Epithelial cell of alveolus of lung (primary cell): ENCODE measurements around the gene SLAMF8. TPM values are rescaled to one million over a fixed set of nuclear protein-coding genes. Genes with fewer than 3 reads are reported as not detected.

ENCODE experiments used
- total RNA-seq: library from RNA; depleted of rRNA; stranded (reverse); fragments of >200 nt; gene quantifications from 2 replicates; pipeline ENCODE4 v1.2.1, GENCODE V29; 2015

The SLAMF8 gene
- total RNA-seq, result 1.2 TPM in 1 of 2 replicates, not detected in the other

DNA sequence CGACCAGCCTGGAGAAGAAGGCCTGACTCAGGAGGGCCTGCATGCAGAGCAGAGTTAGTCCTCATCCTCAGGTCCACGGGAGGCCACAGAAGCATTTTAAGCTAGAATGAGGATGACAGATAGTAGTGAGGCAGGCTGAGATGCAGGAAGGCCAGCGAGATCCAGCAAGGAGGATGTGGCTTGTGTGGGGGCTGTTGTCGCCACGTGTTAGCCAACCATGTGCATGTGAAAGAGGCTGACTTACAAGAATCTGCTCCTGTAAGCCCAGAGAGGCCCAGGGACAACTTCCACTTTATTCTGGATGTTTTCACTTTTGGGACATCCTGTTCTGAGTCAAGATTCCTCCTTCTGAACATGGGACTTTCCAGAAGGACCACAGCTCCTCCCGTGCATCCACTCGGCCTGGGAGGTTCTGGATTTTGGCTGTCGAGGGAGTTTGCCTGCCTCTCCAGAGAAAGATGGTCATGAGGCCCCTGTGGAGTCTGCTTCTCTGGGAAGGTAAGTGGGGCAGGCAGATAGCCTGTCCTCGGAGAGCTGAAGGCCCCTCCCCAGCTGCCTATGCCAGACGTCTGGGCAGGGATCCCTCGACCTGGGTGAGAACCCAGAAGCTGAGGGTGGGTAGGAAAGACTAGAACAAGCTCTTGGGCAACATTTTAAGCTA, at the start of gene SLAMF8:
SLAMF8 (plus strand) TSS at position 433 of the 661 bp plus-strand sequence; CDS start at position 459, 26 bp downstream.

DNA sequence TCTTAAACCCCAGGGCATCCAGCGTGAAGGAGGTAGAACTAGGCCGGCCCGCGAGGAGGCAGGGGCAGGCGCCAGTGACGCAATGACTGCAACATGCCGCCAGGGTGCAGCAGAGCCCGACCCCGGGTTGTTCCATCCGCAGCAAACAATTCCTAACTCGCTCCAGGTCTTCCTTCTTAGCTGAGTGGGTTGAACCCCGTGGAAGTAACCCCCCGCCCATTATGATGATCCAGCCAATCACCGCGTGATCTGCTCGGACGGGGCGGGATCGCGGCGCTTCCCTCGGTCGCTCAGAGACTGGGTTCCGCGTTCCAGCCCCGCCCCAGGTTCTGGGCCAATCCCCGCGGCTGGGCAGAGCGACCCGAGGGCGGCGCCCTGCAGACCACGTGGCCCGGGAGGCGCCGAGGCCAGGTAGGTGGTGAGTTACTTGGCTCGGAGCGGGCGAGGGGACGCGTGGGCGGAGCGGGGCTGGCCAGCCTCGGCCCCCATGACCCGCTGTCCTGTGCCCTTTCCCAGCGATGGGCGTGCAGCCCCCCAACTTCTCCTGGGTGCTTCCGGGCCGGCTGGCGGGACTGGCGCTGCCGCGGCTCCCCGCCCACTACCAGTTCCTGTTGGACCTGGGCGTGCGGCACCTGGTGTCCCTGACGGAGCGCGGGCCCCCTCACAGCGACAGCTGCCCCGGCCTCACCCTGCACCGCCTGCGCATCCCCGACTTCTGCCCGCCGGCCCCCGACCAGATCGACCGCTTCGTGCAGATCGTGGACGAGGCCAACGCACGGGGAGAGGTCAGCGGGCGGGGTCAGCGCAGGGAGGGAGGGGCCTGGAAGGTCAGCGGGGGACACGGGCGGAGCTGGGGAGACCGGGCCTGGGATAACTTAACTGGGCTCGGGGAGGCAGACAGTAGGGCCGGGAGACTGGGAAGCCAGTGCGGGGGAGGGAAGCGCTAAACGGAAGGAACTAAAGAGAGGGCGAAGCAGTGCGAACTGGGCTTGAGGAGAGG, 45.8 kb upstream of the SLAMF8 start, which contains the start of gene DUSP23:
DUSP23 (plus strand) TSS at position 380 of the 1,000 bp plus-strand sequence; CDS start at position 519, 139 bp downstream.

DNA sequence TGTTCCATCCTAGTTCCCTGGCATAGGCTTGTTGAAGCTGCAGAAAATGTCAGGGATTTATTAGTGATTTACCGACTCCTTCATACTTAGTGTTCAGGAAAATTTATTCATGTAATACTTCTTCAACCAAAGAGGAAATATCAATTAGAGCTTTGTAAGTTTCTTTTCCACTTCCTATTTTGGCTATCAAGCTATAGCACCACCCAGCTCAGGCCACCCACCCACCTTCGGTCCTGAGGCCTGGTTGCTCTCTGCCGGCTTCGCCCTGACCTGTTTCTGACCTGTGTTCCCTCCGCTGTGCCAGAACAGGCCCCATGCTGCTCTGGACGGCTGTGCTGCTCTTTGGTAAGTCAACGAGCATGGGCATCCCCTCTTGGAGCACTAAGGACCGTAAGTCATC, 24.6 kb upstream of the SLAMF8 start, which contains the start of gene FCRL6:
FCRL6 (plus strand) TSS at position 250 of the 400 bp plus-strand sequence; CDS start at position 315, 65 bp downstream.

DNA sequence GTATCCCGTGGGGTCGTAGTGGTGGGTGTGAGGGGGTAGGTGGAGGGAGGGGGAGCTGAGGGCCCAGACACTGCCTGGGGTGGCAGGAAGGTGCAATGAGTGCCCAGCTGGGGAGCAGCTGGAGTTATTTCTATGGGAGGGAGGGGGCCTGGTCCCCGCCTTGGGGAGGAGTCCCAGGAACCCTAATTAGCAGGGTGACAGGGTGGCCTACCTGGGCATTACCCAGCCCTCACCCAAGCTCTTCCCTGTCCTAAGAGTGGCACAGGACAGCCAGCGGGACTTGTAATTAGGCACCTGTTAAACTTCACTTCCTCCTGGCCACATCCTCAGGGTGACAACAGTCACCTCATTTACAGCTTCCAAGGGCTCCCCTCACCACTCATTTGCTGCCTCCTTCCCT, 35.9 kb downstream of the SLAMF8 start, which contains the start of gene VSIG8:
VSIG8 (minus strand) TSS at position 101 of the 400 bp plus-strand sequence. CDS start 136 bp downstream, outside the sequence.

Other genes with a start within 250 kb of the SLAMF8 start
- not detected in 2 replicates for gene APCS, start 239.0 kb upstream of the SLAMF8 start, total RNA-seq
- gene CRP, start 112.3 kb upstream of the SLAMF8 start, total RNA-seq, result not detected in 2 replicates
- gene DUSP23, start 45.9 kb upstream of the SLAMF8 start, total RNA-seq, result 27.5 and 29.5 TPM in 2 replicates
- gene FCRL6, start 24.5 kb upstream of the SLAMF8 start, total RNA-seq, result not detected in 2 replicates
- not detected in 2 replicates for gene VSIG8, start 35.8 kb downstream of the SLAMF8 start, total RNA-seq
- 0.48 and 0.65 TPM in 2 replicates for gene CFAP45, start 73.3 kb downstream of the SLAMF8 start, total RNA-seq
- 650 and 791 TPM in 2 replicates for gene TAGLN2, start 98.6 kb downstream of the SLAMF8 start, total RNA-seq
- gene IGSF9, start 118.7 kb downstream of the SLAMF8 start, total RNA-seq, result 0.13 and 0.16 TPM in 2 replicates
- 0.91 TPM in 1 of 2 replicates, not detected in the other for gene SLAMF9, start 127.4 kb downstream of the SLAMF8 start, total RNA-seq
- gene PIGM, start 205.1 kb downstream of the SLAMF8 start, total RNA-seq, result 3.7 and 6.0 TPM in 2 replicates
- not detected in 2 replicates for gene KCNJ10, start 243.3 kb downstream of the SLAMF8 start, total RNA-seq